Measurements from ENCODE around the gene FBXL19. TPM values are rescaled to one million over a fixed set of nuclear protein-coding genes. Genes with fewer than 3 reads are reported as not detected.

The FBXL19 gene
- total and polyA plus RNA-seq, 2 of the 13 experiments (the other 11 are each of a cell fraction or from before 2014, with no cell fraction given): 6.0 to 13.7 TPM

- no peak for TF ChIP-seq PRDM4 (CRISPR knock-in tag; IDR thresholded peaks at IDR 0.05; ENCODE audit: borderline replicate concordance)
- peak; percentile 62; the same call in 1 of the 2 replicates for TF ChIP-seq ZNF768 (CRISPR knock-in tag; IDR thresholded peaks at IDR 0.05)
- peak; percentile 98 for TF ChIP-seq KDM2A (CRISPR knock-in tag; IDR thresholded peaks at IDR 0.05; ENCODE audit: borderline replicate concordance, low read depth)
- TF ChIP-seq HOMEZ (CRISPR knock-in tag; IDR thresholded peaks at IDR 0.05; ENCODE audit: low read depth): peak; percentile 43; the same call in 1 of the 2 replicates
- TF ChIP-seq GMEB1 (CRISPR knock-in tag; IDR thresholded peaks at IDR 0.05; ENCODE audit: borderline replicate concordance): peak; percentile 67; the same call in 1 of the 2 replicates
- TF ChIP-seq AGO2 (optimal IDR thresholded peaks at IDR 0.05; ENCODE audit: low read depth, low read length): no peak
- no peak for TF ChIP-seq TRIM24 (CRISPR knock-in tag; IDR thresholded peaks at IDR 0.05)
- peak; percentile 86 for TF ChIP-seq FOXO1 (CRISPR knock-in tag; IDR thresholded peaks at IDR 0.05)
- peak; percentile 38; the same call in 1 of the 2 replicates for TF ChIP-seq ZFP37 (CRISPR knock-in tag; IDR thresholded peaks at IDR 0.05; ENCODE audit: borderline replicate concordance)
- TF ChIP-seq ZNF350 (CRISPR knock-in tag; IDR thresholded peaks at IDR 0.05; ENCODE audit: borderline replicate concordance, low read depth): peak; percentile 84
- peak; percentile 52; the same call in 1 of the 2 replicates for TF ChIP-seq NR2F2 (IDR thresholded peaks at IDR 0.05; ENCODE audit: borderline replicate concordance, low read depth)
- TF ChIP-seq ZNF770 (CRISPR knock-in tag; IDR thresholded peaks at IDR 0.05): peak; percentile 88
- no peak for TF ChIP-seq ZNF597 (CRISPR knock-in tag; IDR thresholded peaks at IDR 0.05)
- peak; percentile 46; the same call in 1 of the 2 replicates for TF ChIP-seq ZNF780A (CRISPR knock-in tag; IDR thresholded peaks at IDR 0.05)
- TF ChIP-seq YY1 (IDR thresholded peaks at IDR 0.05; ENCODE audit: insufficient read depth, insufficient replicate concordance, low read depth, low read length): peak; percentile 13
- TF ChIP-seq CHD2 (IDR thresholded peaks at IDR 0.05; ENCODE audit: low read depth, low read length): no peak
- TF ChIP-seq ZNF83 (CRISPR knock-in tag; IDR thresholded peaks at IDR 0.05; ENCODE audit: borderline replicate concordance): 0 out of 2 replicates have a peak, but pooled peaks have one; percentile 22
Measured at GRCh38 chr16:30949650-30950515, 26.5 kb downstream of the FBXL19 start (continued).

Data from HepG2 (cell line).